Islet of Langerhans (tissue), 1 donor: ENCODE results near the gene UGDH.
A peak's percentile ranks its signal among the peaks of the same experiment; 100 is the strongest.
"Not testable (repeated sequence)": the region's sequence is repeated elsewhere in the genome, so short reads cannot be mapped to it uniquely, and the experiment has no call there.

ENCODE experiments used
- FAIRE-seq: peaks from one replicate; lab custom pipeline; 2011; peaks lifted over from hg19 to GRCh38; lab: Jason Lieb, UNC

The UGDH gene

GRCh38 chr4:39494354-39494753, 32.9 kb downstream of the UGDH start:
- no peak for FAIRE-seq

DNA sequence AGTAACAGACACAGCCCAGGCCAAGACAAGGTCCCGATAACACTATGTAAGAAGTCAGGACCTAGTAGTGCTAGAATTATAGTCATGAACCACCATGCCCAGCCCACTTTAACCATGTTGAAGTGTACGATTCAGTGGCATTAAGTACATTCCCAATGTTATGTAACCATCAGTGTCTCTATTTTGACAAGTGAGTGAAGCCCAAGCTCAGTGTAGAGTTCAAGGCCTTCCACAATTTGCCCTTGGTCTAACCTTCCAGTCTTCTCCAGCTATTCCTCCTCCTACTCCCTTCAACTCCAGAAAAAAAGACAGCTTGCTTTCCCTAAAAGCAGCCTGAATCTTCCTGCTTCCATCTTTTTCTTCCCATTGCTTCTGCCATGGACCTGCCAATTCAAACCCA, 36.9 kb downstream of the UGDH start:
- FAIRE-seq, result no peak

- FAIRE-seq, result no peak
Measured at GRCh38 chr4:39486221-39486804, 40.9 kb downstream of the UGDH start.

DNA sequence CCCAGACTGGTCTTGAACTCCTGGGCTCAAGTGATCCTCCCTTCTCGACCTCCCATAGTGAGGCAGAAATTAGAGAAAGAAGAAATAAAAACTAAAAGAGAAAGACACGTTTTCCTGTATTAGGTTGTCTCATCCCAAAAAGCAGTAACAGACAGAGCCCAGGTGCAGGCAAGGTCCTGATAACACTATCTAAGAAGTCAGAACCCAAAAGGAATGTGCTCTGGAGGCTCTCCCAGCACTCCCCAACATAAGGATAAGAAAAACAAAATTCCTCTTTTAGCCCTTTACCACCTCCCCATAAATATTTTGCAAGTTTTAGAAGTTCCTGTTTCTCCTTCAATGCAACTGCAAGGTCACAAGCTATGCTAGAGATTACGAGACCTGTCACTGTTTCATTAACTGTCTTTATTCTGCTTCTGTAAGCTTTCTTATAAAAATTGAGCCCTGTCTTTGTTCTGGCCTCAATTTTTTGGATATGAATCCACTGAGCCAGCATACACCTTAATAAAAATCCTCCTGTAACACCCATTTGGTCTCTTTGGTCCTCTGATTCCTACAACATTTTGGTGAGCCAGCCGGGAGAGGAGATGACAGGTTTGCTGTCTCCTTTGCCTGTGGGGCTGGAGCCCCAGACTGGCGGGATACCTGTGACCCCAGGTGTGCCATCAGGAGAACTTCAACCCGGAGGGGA, 42.5 kb downstream of the UGDH start:
- FAIRE-seq, result no peak

- no peak for FAIRE-seq
Measured at GRCh38 chr4:39480902-39481695, 46.1 kb downstream of the UGDH start.

DNA sequence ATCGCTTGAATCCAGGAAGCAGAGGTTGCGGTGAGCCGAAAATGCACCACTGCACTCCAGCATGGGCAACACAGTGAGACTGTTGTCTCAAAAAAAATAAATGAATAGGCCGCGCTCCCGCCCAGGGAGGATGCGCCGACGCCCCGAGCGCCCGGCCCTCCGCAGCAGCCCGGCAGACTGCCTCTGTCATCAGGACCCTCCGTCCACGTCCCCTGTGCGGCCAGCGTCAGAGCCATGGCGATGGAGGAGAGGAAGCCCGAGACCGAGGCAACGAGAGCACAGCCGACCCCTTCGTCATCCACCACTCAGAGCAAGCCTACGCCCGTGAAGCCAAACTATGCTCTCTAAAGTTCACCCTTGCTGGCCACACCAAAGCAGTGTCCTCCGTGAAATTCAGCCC, 47.0 kb downstream of the UGDH start:
- no peak for FAIRE-seq

DNA sequence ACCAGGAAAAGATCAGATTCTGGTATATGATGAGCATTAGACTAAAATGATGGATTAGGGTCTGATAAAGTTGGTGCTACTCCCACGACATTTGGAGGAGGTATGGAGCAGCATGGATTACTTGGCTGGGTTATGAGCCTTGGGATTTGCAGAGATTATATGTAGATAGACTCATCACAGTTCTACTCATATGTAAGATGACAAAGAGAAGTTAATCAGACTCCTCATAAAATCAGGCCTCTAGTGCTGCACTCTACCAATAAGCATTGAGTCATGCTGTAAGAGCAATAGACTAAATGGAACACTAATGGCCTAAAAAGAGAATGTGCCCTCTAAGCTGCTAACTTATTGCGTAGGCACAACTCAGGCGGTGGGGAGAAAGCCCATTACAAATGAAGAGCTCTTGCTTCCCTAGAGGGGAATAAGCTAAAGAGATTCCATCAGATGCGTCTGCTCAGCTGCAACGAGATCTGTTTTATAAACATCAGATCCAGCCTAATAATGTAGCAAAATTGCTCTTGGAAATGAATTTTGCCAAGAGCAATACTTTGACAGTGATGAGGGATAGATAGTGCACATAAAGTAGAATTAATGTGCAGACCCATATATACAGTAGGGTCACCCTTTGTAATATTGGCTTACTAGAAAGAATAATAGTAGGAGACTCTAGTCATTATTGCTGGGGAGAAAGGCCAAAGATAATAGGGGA, 50.9 kb downstream of the UGDH start:
- FAIRE-seq, result no peak

GRCh38 chr4:39472396-39472795, 54.8 kb downstream of the UGDH start:
- no peak for FAIRE-seq

- no peak for FAIRE-seq
Measured at GRCh38 chr4:39470402-39470801, 56.8 kb downstream of the UGDH start.

DNA sequence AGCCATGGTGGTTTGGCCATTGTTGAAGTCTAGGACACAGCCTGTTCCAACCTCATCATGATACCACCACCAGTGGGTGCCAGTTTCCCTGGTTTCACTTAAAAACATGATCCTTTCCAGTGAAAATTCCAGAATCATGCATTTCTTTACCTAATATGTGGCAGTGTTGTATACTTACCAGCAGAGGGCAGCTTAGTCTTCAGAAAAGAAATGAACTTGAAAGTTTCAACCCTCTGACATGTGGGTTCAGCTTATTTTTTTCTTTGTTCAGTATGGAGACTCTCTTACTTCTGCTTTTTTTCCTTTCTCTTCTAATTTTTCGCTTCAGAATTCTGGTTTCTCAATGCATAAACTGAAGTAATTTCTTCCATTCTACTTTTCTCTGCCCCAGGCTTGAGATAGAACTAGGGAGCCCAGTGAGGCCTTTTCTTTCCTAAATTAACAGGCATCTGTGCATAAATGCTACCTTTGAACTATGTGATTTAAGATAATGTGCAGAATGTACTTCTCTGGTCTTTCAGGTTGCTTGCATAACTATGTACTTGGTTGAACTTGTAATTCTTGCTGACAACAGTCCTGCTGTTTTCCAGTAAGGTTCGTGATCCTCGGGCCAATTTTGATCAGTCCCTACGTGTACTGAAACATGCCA, 57.7 kb downstream of the UGDH start:
- FAIRE-seq, result peak; percentile 100

DNA sequence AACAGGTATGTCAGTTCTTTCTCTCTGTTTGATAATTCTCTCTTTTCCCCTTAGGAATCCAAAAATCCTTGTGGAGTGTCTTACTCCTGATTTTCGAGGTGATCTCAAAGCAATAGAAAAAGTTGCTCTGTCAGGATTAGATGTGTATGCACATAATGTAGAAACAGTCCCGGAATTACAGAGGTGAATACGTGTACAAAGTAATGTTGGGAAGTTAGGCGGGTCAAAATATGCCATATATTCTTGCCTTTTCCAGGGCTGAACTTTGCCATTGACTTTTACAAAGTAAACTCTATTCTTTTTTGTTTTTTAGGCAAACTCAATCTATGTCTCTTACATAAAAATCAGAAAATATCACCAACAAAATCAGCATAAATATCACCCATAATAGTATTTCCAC, 59.8 kb downstream of the UGDH start:
- FAIRE-seq, result no peak

DNA sequence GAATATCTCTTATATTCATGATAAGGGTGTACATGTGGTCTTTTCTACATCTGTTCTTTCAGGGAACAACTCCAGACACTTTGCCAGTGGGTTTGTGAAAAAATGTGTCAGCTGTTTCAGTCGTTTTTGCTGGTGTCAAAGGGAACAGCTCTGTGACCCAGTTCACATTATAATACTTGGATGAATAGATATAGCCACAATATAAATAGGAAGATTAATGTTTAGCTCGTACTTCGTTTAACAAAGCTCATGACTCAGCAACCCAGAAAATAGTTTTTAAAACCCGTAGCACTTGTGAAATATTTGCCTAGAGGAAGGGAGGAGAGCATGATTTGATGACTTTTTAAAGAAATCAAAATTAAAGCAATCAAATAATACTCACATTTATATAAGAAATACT, 60.5 kb downstream of the UGDH start:
- no peak for FAIRE-seq

DNA sequence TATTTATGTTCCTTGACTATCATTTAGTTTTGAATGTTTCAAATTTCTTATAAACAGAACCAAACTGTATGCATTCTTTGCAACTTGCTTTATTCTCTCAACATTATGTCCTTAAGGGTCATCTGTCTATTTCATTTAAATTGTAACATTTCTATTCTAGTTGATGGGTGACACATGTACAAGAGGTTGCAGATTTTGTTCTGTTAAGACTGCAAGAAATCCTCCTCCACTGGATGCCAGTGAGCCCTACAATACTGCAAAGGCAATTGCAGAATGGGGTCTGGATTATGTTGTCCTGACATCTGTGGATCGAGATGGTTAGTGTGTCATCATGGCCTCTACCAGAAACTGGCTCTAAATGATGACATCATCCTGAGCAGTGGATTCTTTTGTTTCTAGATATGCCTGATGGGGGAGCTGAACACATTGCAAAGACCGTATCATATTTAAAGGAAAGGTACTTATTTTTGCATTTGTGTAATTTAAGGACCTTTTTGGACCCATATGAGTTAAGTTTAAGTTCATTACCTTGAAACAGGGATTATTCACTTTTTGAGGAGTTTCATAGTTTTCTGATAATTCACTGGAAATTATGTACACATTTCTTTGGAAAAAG, 62.2 kb downstream of the UGDH start:
- FAIRE-seq, result no peak

- FAIRE-seq, result peak; percentile 89
Measured at GRCh38 chr4:39458505-39459300, 68.5 kb downstream of the UGDH start, which contains the start of the genes LIAS and RPL9. Gene LIAS (plus strand): TSS chr4:39459056. CDS start chr4:39459118, 62 bp downstream. Gene RPL9 (minus strand): TSS chr4:39458922. CDS start chr4:39458439, 483 bp downstream.

- not testable (repeated sequence) for FAIRE-seq
Measured at GRCh38 chr4:39458161-39458504, 69.1 kb downstream of the UGDH start.

DNA sequence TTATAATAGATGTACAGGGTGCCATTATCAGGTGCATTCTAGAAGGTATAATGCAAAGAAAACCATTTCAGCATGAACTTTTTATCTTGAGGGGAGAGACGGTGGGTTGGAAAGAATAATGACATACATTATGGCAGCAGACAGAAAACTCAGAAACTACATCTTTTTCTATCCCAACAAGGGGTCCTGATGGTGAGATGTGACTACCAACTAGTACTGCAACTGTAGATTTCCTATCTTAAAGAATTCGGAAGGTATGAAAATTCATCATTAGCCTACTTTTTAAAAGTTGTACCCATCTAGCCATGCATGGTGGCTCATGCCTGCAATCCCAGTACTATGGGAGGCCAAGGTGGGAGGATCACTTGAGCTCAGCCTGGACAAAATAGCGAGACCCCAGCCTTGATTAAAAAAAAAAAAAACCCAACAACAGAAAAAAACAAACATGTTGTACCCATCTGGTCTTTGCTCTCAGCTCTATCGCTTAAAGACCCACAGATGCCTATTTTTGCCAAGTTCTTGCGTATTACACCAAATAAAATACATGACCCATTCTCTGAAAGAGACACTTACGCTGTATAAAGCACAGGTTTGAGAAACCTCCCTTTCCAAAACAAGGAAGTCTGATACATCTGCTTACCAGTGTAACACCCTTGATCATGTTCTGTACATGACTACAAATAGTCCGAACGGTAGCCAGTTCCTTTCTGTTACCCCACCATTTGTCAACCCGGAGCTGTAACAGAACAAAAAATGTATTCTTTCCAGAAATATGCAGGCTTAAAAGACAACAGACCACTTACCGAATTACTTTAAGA, 70.1 kb downstream of the UGDH start:
- no peak for FAIRE-seq

GRCh38 chr4:39455486-39455885, 71.8 kb downstream of the UGDH start:
- no peak for FAIRE-seq

DNA sequence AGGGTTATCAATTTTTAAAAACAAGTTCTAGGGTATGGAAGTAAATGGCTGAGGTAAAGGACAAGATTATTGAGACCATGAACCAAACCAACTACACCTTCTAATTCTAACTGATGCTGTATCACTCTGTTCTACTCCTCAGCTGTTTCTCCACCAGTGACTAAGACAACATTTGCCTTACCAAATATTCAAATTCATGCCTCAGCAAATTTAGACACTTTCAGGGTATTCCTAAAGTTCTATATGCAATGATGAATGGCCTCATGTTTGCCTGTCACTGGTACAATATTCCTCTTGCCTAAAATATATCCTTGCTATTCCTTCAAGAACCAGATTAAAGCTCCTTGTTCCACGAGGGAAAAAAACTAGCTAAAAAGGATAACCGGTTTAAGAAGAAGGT, 73.5 kb downstream of the UGDH start:
- FAIRE-seq, result no peak

DNA sequence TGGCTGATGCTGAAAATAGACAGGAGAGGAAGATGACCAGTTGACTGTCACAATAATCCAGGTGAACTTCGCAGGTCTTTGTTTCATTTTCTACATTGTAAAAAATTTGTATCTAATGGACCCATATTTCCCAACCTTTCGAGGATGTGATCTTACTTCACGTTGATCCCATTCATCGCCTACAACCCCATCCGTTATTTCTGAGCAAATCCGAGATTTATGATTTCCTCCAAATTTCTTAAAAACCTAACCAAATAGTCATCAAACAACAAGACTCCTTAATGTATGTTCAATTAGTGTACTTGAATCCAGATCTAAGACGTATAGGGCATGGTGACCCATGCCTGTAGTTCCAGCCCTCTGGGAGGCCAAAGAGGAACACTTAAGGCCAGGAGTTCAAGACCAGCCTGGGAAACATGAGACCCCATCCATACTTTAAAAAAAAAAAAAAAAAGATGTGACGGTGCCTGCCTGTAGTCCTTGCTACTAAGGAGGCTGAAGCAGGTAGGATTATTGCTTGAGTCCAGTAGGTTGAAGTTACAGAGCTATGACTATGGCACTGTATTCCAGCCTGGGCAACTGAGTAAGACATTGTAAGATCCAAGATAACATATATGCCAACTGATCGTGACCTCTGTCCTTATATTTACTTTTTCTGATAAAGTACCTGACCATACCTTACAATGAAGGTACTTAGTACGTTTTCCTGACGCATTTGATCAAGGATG, 74.2 kb downstream of the UGDH start:
- FAIRE-seq, result no peak
